Measurements from ENCODE around the gene ACCS. TPM values are rescaled to one million over a fixed set of nuclear protein-coding genes. Genes with fewer than 3 reads are reported as not detected.

The ACCS gene
- total RNA-seq, 1 experiment from 2014 or later = 6.9 TPM

Other genes with a start within 250 kb of the ACCS start
- gene ALKBH3, start 185.4 kb upstream of the ACCS start, total RNA-seq (2014; rRNA removed; shearing (Covaris generic)) = 67.7 and 76.6 TPM in 2 replicates
- gene C11orf96, start 123.6 kb upstream of the ACCS start, total RNA-seq (2014; rRNA removed; shearing (Covaris generic)) = 0.36 and 0.53 TPM in 2 replicates
- not detected in 2 replicates for gene ACCSL, start 18.3 kb upstream of the ACCS start, total RNA-seq (2014; rRNA removed; shearing (Covaris generic))
- 163 and 173 TPM in 2 replicates for gene EXT2, start 29.4 kb downstream of the ACCS start, total RNA-seq (2014; rRNA removed; shearing (Covaris generic))
- gene ALX4, start 243.9 kb downstream of the ACCS start, total RNA-seq (2014; rRNA removed; shearing (Covaris generic)) = 3.8 and 3.9 TPM in 2 replicates